Body of pancreas (tissue), 4 donors: ENCODE data around the gene SLC5A5. TPM values are rescaled to one million over a fixed set of nuclear protein-coding genes. Genes with fewer than 3 reads are reported as not detected.

Experiments used
- ATAC-seq: fragments of 150-250 bp; one replicate; pipeline ENCODE4 v1.9.1; 2016
- DNase-seq, 4 donors: peaks; one replicate each; pipeline ENCODE4 v3.0.0-alpha.2; 2019
- H3K27ac ChIP-seq, 4 donors: fragments of 200-600 bp; sonication (generic); 1 replicate in 3 of 4; 2 replicates in 1 of 4; pipeline versions ENCODE4 v1.5.1 to v1.6.1; 2016 to 2019; ENCODE audit warnings: mild to moderate bottlenecking in 1 of 4, mixed read lengths in 1 of 4, moderate library complexity in 1 of 4
- H3K27me3 ChIP-seq, 2 donors: fragments of 200-600 bp; sonication (generic); one replicate each; pipeline ENCODE4 v1.6.0; 2016; ENCODE audit warnings: mild to moderate bottlenecking in 1 of 2
- H3K36me3 ChIP-seq, 2 donors: fragments of 200-600 bp; sonication (generic); replicated peaks in 1 of 2; 2 replicates each; pipeline ENCODE4 v1.5.1; 2016; ENCODE audit warnings: low read depth in 2 of 2; ENCODE audit not compliant: insufficient read depth in 1 of 2
- H3K4me1 ChIP-seq: fragments of 200-600 bp; sonication (generic); one replicate; pipeline ENCODE4 v1.6.0; 2016
- H3K4me3 ChIP-seq, 2 donors: fragments of 200-600 bp; sonication (generic); 1 replicate in 1 of 2; 2 replicates in 1 of 2; pipeline ENCODE4 v1.5.1; 2016 to 2019
- H3K9me3 ChIP-seq, 3 donors: fragments of 200-600 bp; sonication (generic); 1 replicate in 2 of 3; 2 replicates in 1 of 3; pipeline ENCODE4 v1.5.1; 2016
- POLR2A ChIP-seq, 3 donors: fragments of 450-650 bp; IDR thresholded peaks; one replicate each; pipeline ENCODE4 v1.6.1; 2016; ENCODE audit warnings: antibody characterized with exemption in 3 of 3, mild to moderate bottlenecking in 2 of 3
- WGBS, 2 donors: methylation state at CpG; one replicate each; pipeline ENCODE4 v1.1.5; 2017; 5-methylcytosine and 5-hydroxymethylcytosine counted together
- intact Hi-C: fragments of 100-400 bp; cut with DNase I; formaldehyde crosslinking; loops from one replicate; pipeline ENCODE4 v1.15.1; 2023
- total RNA-seq, 2 donors: library from RNA; depleted of rRNA; stranded (reverse); fragments of >200 nt; gene quantifications; one replicate each; pipeline ENCODE4 v1.1.0, GENCODE V29; 2016
- TF ChIP-seq, protein P1 (sequence below), 7 experiments: fragments of 450-650 bp in 4 of 7; fragments of 200-600 bp in 3 of 7; sonication (generic) in 3 of 7; IDR thresholded peaks; one replicate each; pipeline ENCODE4 v1.5.1; 2016 to 2019; ENCODE audit warnings: antibody characterized with exemption in 7 of 7

Gene SLC5A5
- total RNA-seq, 2 donors from 2014 or later: not detected

DNA sequence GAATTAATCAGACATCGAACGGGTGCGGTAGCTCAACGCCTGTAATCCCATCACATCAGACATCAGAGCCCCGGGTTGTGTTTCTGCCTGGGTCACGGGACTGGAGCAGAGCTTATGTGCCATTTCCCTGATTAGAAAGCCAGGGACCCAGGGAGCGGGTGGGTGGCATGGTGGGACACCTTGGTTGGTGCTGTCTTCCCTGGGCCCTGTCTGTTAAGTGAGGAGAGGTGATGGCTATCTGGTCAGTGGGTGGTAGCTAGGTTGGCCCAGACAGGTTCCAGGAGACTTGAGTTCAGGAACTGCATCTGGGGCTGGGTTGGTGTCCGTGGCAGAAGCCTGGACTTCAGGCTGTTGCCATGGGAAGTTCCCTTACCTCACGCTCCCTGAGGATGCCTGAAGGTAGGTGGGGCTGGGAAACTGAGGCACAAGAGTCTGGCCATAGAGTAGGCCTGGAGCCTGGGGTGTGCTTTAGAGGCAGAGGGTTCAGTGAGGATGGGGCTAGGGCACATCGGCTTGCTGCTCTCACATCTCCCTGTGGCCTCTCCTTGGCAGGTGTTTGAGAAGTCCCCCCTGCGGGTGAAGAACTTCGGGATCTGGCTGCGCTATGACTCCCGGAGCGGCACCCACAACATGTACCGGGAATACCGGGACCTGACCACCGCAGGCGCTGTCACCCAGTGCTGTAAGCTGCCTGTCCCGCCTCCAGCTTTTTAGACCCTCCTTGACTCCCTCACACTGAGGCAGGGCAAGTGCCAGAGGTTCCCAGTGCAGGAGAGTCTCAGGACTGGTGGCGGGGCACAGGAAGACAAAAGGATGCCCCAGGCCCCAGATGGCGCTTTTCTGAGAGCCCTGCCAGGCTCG lies 10.0 kb upstream of the SLC5A5 start:
- WGBS, 2 donors: 49 to 76% methylated on average over 5 to 22 of the region's 23 CpGs
- intact Hi-C loops: loop anchor here (5.0 kb wide), 1 partner anchor 136 kb away; no protein-coding TSS in a partner anchor
- Histone ChIP-seq H3K9me3 (no peaks in the 10 kb centered on the region), H3K27me3 (no peaks in the 10 kb centered on the region), H3K27ac (no peak overlapping the region), H3K4me1 (peaks cover 33% of the 10 kb centered on the region), H3K4me3 (no peak overlapping the region), H3K36me3 (peaks cover 18 to 24% of the 10 kb centered on the region in 2 donors)
- ATAC-seq (no peak), DNase-seq (no peak)
- TF ChIP-seq POLR2A (IDR thresholded peaks at IDR 0.05): no peak
- TF ChIP-seq, protein P1, sequence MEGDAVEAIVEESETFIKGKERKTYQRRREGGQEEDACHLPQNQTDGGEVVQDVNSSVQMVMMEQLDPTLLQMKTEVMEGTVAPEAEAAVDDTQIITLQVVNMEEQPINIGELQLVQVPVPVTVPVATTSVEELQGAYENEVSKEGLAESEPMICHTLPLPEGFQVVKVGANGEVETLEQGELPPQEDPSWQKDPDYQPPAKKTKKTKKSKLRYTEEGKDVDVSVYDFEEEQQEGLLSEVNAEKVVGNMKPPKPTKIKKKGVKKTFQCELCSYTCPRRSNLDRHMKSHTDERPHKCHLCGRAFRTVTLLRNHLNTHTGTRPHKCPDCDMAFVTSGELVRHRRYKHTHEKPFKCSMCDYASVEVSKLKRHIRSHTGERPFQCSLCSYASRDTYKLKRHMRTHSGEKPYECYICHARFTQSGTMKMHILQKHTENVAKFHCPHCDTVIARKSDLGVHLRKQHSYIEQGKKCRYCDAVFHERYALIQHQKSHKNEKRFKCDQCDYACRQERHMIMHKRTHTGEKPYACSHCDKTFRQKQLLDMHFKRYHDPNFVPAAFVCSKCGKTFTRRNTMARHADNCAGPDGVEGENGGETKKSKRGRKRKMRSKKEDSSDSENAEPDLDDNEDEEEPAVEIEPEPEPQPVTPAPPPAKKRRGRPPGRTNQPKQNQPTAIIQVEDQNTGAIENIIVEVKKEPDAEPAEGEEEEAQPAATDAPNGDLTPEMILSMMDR (IDR thresholded peaks at IDR 0.05): no peak

DNA sequence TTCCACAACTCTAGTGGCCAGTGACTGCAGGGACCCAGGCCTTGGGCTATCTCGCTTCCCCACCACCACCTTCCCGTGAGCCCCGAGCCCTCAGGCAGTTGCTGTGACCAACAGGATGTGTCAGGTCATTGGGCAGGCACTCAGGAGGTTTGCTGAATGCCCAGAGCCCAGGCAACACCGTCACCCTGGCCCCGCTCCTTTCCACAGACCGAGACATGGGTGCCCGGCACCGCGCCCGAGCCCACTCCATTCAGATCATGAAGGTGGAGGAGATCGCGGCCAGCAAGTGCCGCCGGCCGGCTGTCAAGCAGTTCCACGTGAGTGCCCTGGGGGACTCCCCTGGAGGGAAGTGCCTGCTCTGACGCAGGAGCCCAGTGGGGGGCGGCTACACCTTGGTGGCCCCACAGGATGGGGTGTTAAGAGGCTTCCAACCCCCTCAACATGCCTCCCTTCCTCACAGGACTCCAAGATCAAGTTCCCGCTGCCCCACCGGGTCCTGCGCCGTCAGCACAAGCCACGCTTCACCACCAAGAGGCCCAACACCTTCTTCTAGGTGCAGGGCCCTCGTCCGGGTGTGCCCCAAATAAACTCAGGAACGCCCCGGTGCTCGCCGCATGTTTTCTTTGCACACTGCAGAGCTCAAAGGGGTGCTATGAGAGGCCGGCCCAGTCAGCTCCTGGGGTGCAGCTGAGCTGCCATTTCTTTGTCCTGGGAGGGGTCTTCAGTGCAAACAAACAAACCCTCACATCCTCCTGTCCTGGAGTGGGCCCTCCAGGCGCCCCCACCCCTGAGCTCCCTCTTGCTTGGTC lies 8.8 kb upstream of the SLC5A5 start:
- Histone ChIP-seq H3K27me3 (no peaks in the 10 kb centered on the region), H3K4me1 (peaks cover 33% of the 10 kb centered on the region), H3K36me3 (peaks cover 18 to 24% of the 10 kb centered on the region in 2 donors), H3K9me3 (no peaks in the 10 kb centered on the region), H3K4me3 (no peak overlapping the region), H3K27ac (no peak overlapping the region)
- TF ChIP-seq, protein P1 (IDR thresholded peaks at IDR 0.05): no peak
- no peak for TF ChIP-seq POLR2A (IDR thresholded peaks at IDR 0.05)
- 86 to 93% methylated on average over 3 to 30 of the region's 31 CpGs for WGBS, 2 donors
- intact Hi-C loops: loop anchor here (5.0 kb wide), 1 partner anchor 134 kb away; no protein-coding TSS in a partner anchor
- ATAC-seq: no peak
- no peak for DNase-seq

DNA sequence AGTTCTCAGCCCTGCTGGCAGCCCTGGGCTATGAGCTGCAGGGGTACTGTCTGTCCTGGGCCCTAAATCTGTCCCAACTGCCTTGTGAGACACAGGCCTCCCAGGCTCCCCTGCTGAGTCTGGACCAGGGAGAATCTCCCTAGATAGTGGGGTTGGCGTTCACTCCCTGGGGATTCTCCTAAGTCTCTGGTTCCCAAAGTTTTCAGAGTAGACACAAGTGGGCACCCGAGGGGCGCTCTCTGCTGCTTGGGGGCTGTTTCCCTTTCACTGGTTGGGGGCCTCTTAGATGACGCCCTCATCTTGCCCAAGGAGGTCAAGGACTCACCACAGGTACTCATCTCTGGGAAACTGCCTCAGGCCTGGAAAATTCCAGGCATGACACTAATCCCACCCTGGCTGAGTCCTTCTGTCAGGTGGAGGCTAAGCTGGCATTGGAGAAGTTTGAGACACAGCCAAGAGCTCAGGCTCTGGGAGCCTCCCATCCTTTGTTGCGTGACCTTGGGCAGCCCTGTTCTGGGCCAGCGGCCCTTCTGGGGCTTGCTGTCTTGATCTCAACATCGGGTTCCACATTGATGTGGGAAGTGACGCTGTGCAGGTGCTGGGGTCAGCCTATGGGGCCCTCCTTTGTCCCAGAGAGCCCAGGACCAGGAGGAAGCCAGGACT lies 8.1 kb upstream of the SLC5A5 start:
- DNase-seq (no peak), ATAC-seq (no peak)
- H3K36me3 ChIP-seq: peaks cover 18 to 24% of the 10 kb centered on the region in 2 donors
- H3K4me3 ChIP-seq: no peak overlapping the region
- H3K4me1 ChIP-seq: peaks cover 33% of the 10 kb centered on the region
- H3K27ac ChIP-seq: no peak overlapping the region
- no peaks in the 10 kb centered on the region for H3K27me3 ChIP-seq
- 66% methylated on average over 7 of the region's 8 CpGs; no CpG with 5 or more reads in 1 of the 2 donors for WGBS, 2 donors
- H3K9me3 ChIP-seq: no peaks in the 10 kb centered on the region
- intact Hi-C loops: loop anchor here (5.0 kb wide), 1 partner anchor 134 kb away; no protein-coding TSS in a partner anchor
- TF ChIP-seq, protein P1 (IDR thresholded peaks at IDR 0.05): no peak
- TF ChIP-seq POLR2A (IDR thresholded peaks at IDR 0.05): no peak

DNA sequence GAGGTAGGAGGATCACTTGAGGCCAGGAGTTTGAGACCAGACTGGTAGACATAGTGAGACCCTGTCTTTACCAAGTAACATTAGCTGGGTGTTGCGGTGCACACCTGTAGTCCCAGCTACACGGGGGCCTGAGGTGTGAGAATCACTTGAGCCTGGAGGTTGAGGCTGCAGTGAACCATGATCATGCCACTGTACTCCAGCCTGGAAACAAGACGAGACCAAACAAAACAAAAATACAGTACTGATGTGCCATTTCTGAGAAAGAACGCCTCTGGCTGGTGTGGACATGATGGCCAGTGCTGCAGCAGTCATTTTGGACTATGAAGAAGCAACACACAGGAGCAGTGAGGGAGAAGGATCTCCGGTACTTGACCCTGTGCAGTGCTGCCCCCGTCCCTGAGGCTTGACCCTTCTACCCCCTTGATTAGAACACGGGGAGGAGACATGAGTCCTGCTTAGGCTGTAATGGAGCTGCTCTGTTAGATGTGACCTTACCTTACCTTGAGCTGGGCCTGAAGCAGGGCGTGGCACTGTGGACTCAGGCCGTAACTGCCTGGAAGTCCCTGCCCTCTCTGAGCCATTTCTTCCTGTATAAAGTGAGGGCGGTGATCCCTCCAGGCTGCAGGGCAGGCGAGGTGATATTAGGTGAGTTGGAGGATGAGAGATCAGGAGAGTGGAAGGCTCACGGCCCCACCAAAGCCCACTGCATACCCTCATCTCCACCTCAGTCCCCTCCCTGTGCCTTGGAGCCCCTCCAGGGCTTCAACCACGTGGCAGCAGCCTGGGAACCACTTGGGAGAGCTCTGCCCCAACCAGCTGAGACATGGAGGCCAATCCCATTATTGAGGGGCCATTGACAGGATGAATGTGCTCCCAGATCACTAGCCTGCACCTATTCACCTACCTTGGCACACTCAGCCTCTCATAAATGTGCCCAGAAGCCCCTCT lies 6.1 kb upstream of the SLC5A5 start:
- peaks cover 18 to 24% of the 10 kb centered on the region in 2 donors for H3K36me3 ChIP-seq
- 70% methylated on average over 8 to 13 of the region's 13 CpGs for WGBS, 2 donors
- ATAC-seq (peak; percentile 28), DNase-seq (no peak)
- peaks cover 30% of the 10 kb centered on the region for H3K4me1 ChIP-seq
- intact Hi-C loops: loop anchor here (5.0 kb wide), 1 partner anchor 72 kb away; no protein-coding TSS in a partner anchor
- H3K27ac ChIP-seq: no peak overlapping the region
- no peak overlapping the region for H3K4me3 ChIP-seq
- no peaks in the 10 kb centered on the region for H3K9me3 ChIP-seq
- peaks cover 0 to 13% of the 10 kb centered on the region in 2 donors for H3K27me3 ChIP-seq
- TF ChIP-seq, protein P1 (IDR thresholded peaks at IDR 0.05): no peak
- TF ChIP-seq POLR2A (IDR thresholded peaks at IDR 0.05): no peak
